Endothelial cell (in vitro differentiated cells): ENCODE results near the gene CCP110. TPM values are rescaled to one million over a fixed set of nuclear protein-coding genes. Genes with fewer than 3 reads are reported as not detected.

Source experiments
- DNase-seq: peaks from one replicate; pipeline ENCODE4 v3.0.0; 2021; ENCODE audit warnings: low spot score
- H3K27ac Mint-ChIP-seq: one replicate; pipeline ENCODE4 v1.8.0; 2021; ENCODE audit warnings: mixed read lengths, inconsistent platforms; ENCODE audit not compliant: unreplicated experiment
- H3K27me3 Mint-ChIP-seq: one replicate; pipeline ENCODE4 v1.8.0; 2021; ENCODE audit warnings: mild to moderate bottlenecking, moderate library complexity, mixed read lengths, inconsistent platforms; ENCODE audit not compliant: unreplicated experiment
- H3K36me3 Mint-ChIP-seq: one replicate; pipeline ENCODE4 v1.8.0; 2021; ENCODE audit warnings: mild to moderate bottlenecking, low read depth, mixed read lengths, inconsistent platforms; ENCODE audit not compliant: unreplicated experiment
- H3K4me1 Mint-ChIP-seq: one replicate; pipeline ENCODE4 v1.8.0; 2021; ENCODE audit warnings: mild to moderate bottlenecking, mixed read lengths, inconsistent platforms; ENCODE audit not compliant: unreplicated experiment
- H3K4me3 Mint-ChIP-seq: one replicate; pipeline ENCODE4 v1.8.0; 2021; ENCODE audit warnings: mild to moderate bottlenecking, mixed read lengths, inconsistent platforms; ENCODE audit not compliant: unreplicated experiment
- H3K9me3 Mint-ChIP-seq: one replicate; pipeline ENCODE4 v1.8.0; 2021; ENCODE audit warnings: mixed read lengths, inconsistent platforms; ENCODE audit not compliant: unreplicated experiment
- CTCF ChIP-seq: fragments of 200-600 bp; sonication (generic); IDR thresholded peaks from one replicate; pipeline ENCODE4 v1.5.0; 2021; ENCODE audit warnings: antibody characterized with exemption; ENCODE audit not compliant: unreplicated experiment
- total RNA-seq: library from RNA; stranded (reverse); fragmentation: NEBNext Ultra II Directional; extraction: Animal tissue kit (Norgen Biotek cat#: 25700); gene quantifications from one replicate; pipeline ENCODE4 v1.2.1, GENCODE V29; 2021; ENCODE audit not compliant: unreplicated experiment

CCP110 gene
- total RNA-seq, 1 donor from 2014 or later: 6.8 TPM

DNA sequence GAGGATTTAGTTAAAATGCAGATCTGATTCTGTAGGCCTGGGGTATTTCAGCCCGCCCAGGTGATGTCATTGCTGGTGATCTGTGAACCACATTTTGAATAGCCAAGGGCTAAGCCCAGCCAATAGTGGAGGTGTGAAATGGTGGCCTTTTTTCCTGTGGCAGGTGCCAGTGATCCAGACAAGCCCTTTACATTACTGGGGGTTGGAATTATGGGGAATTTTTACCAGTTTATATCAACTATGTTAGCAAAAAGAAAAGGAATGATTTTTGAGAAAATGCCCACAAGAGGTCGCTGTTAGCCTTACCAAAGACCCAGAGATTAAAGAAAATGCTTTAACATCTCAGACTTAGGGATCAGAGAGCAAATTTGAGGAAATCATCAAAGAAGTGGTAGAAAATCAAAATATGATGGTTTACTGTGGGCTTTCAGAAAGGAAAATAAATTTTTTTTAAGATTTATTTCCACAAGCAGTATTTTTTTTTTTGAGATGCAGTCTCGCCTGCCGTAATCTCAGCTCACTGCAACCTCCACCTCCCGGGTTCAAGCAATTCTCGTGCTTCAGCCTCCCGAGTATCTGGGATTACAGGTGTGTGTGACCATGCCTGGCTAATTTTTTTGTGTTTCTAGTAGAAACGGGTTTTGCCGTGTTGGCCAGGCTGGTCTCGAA is 35.6 kb downstream of the CCP110 start:
- Mint-ChIP-seq H3K36me3 (peaks cover 12% of the 10 kb centered on the region), H3K27ac (no peak overlapping the region), H3K4me1 (peaks cover 7% of the 10 kb centered on the region), H3K27me3 (peaks cover 7% of the 10 kb centered on the region), H3K4me3 (no peak overlapping the region), H3K9me3 (no peaks in the 10 kb centered on the region)
- peak; percentile 86 for TF ChIP-seq CTCF
- peak; percentile 26 for DNase-seq

DNA sequence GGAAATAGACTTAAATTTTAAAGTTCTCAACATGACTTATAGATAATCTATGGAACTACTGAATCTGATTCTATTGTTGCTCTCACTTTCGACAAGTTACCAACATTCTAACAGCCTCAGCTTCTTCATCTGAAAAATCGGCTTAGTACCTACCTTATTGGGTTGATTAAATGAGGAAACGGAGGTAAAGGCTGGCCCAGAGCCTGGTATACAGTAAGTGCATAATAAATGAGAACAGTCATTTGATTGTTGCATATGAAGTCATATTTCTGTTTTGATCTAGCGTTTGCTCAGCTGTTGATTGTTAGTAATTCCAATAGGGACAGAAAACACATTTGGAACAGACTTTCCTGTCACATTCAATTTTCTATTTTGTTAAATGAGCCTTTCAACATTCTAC is 36.3 kb downstream of the CCP110 start:
- H3K36me3 Mint-ChIP-seq: peaks cover 12% of the 10 kb centered on the region
- H3K9me3 Mint-ChIP-seq: no peaks in the 10 kb centered on the region
- peaks cover 7% of the 10 kb centered on the region for H3K27me3 Mint-ChIP-seq
- peaks cover 7% of the 10 kb centered on the region for H3K4me1 Mint-ChIP-seq
- no peak overlapping the region for H3K27ac Mint-ChIP-seq
- DNase-seq: no peak
- H3K4me3 Mint-ChIP-seq: no peak overlapping the region
- TF ChIP-seq CTCF: no peak

DNA sequence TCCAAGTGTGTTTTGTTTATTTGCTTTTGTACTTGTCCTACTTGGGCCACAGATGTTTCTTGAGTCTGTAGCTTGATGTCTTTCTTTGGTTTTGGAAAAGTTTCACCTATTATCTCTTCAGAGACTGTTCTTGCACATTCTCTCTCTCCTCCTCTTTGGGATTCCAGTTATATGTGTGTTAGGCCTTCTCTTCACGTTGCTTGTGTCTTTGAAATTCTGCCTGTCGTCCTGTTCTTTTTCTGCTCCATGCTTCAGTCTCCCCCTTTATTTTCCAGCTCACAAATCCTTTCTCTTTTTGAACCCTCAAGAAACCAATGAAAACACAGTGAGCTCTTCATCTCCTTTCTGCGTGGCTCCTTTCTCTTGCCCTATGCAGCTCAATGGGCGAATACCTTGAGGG is 39.6 kb downstream of the CCP110 start:
- Mint-ChIP-seq H3K4me3 (no peak overlapping the region), H3K27ac (no peak overlapping the region), H3K4me1 (no peaks in the 10 kb centered on the region), H3K27me3 (no peaks in the 10 kb centered on the region), H3K36me3 (peaks cover 20% of the 10 kb centered on the region), H3K9me3 (no peaks in the 10 kb centered on the region)
- no peak for DNase-seq
- no peak for TF ChIP-seq CTCF

DNA sequence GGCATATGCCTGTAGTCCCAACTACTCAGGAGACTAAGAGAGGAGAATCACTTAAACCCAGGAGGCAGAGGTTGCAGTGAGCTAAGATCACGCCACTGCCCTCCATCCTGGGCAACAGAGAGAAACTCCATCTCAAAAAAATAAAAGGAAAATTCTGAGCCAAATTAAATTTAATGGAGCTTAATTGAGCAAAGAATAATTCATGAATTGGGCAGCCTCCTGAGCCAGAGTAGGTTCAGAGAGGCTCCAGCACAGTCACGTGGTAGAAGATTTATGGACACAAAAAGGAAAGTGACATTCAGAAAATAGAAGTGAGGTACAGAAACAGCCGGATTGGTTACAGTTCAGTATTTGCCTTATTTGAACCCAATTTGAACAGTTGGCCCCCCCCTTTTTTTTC is 42.6 kb downstream of the CCP110 start:
- no peaks in the 10 kb centered on the region for H3K27me3 Mint-ChIP-seq
- H3K4me3 Mint-ChIP-seq: no peak overlapping the region
- DNase-seq: no peak
- TF ChIP-seq CTCF: no peak
- H3K4me1 Mint-ChIP-seq: no peaks in the 10 kb centered on the region
- H3K36me3 Mint-ChIP-seq: peaks cover 20% of the 10 kb centered on the region
- no peak overlapping the region for H3K27ac Mint-ChIP-seq
- no peaks in the 10 kb centered on the region for H3K9me3 Mint-ChIP-seq

GRCh38 chr16:19567560-19567959 is 43.8 kb downstream of the CCP110 start:
- no peak overlapping the region for H3K4me3 Mint-ChIP-seq

More at GRCh38 chr16:19567560-19567959, 43.8 kb downstream of the CCP110 start:
- Mint-ChIP-seq H3K9me3 (no peaks in the 10 kb centered on the region), H3K4me1 (no peaks in the 10 kb centered on the region), H3K27ac (no peak overlapping the region), H3K36me3 (peaks cover 20% of the 10 kb centered on the region), H3K27me3 (no peaks in the 10 kb centered on the region)
- no peak for TF ChIP-seq CTCF
- DNase-seq: no peak
